ENCODE data around the gene BBS9. TPM values are rescaled to one million over a fixed set of nuclear protein-coding genes. Genes with fewer than 3 reads are reported as not detected.
"Not testable (repeated sequence)": the region's sequence is repeated elsewhere in the genome, so short reads cannot be mapped to it uniquely, and the experiment has no call there.

Gene BBS9
- total and polyA plus RNA-seq, 3 donors from 2014 or later: 39.3 to 55.7 (median 53.3) TPM

- H3K4me1 ChIP-seq: no peaks in the 10 kb centered on the region
- DNase-seq: no peak
- H3K27me3 ChIP-seq: no peaks in the 10 kb centered on the region
- no peak overlapping the region for H3K27ac ChIP-seq
- H3K4me3 ChIP-seq: no peak overlapping the region
- no peak for TF ChIP-seq POLR2A (IDR thresholded peaks at IDR 0.05)
- no peak for TF ChIP-seq CTCF (IDR thresholded peaks at IDR 0.05)
- no peaks in the 10 kb centered on the region for H3K36me3 ChIP-seq (ENCODE audit: low read depth, missing control alignments)
- intact Hi-C loops (cut with DNase I; ENCODE audit: low total_unique reads): no loop called here
- no peaks in the 10 kb centered on the region for H3K9me3 ChIP-seq
Measured at GRCh38 chr7:33250421-33250871, 121.1 kb downstream of the BBS9 start.

- Histone ChIP-seq H3K27ac (no peak overlapping the region), H3K36me3 (ENCODE audit: low read depth, missing control alignments) (no peaks in the 10 kb centered on the region), H3K27me3 (no peaks in the 10 kb centered on the region), H3K4me3 (no peak overlapping the region), H3K4me1 (no peaks in the 10 kb centered on the region), H3K9me3 (no peaks in the 10 kb centered on the region)
- no peak for DNase-seq
- TF ChIP-seq CTCF (IDR thresholded peaks at IDR 0.05): no peak
- no peak for TF ChIP-seq POLR2A (IDR thresholded peaks at IDR 0.05)
- intact Hi-C loops (cut with DNase I; ENCODE audit: low total_unique reads): no loop called here
Measured at GRCh38 chr7:33251301-33251700, 121.9 kb downstream of the BBS9 start.

GRCh38 chr7:33258491-33258951 lies 129.2 kb downstream of the BBS9 start:
- H3K4me1 ChIP-seq: no peaks in the 10 kb centered on the region
- intact Hi-C loops (cut with DNase I; ENCODE audit: low total_unique reads): no loop called here
- DNase-seq: no peak
- no peak for TF ChIP-seq CTCF (IDR thresholded peaks at IDR 0.05)
- no peak for TF ChIP-seq POLR2A (IDR thresholded peaks at IDR 0.05)
- H3K4me3 ChIP-seq: no peak overlapping the region
- H3K9me3 ChIP-seq: no peaks in the 10 kb centered on the region
- H3K36me3 ChIP-seq (ENCODE audit: low read depth, missing control alignments): no peaks in the 10 kb centered on the region
- no peaks in the 10 kb centered on the region for H3K27me3 ChIP-seq
- no peak overlapping the region for H3K27ac ChIP-seq

- WGBS, 2 donors: 58 to 75% methylated on average over 3 of the region's 3 CpGs
- no peak overlapping the region for H3K4me3 ChIP-seq
- no peaks in the 10 kb centered on the region for H3K9me3 ChIP-seq
- H3K27ac ChIP-seq: no peak overlapping the region
- no peaks in the 10 kb centered on the region for H3K27me3 ChIP-seq
- no peaks in the 10 kb centered on the region for H3K4me1 ChIP-seq
- intact Hi-C loops (cut with DNase I; ENCODE audit: low total_unique reads): no loop called here
- no peak for TF ChIP-seq POLR2A (IDR thresholded peaks at IDR 0.05)
- TF ChIP-seq CTCF (IDR thresholded peaks at IDR 0.05): no peak
- no peaks in the 10 kb centered on the region for H3K36me3 ChIP-seq (ENCODE audit: low read depth, missing control alignments)
- DNase-seq: no peak
Measured at GRCh38 chr7:33261585-33261984, 132.2 kb downstream of the BBS9 start.

GRCh38 chr7:33262476-33262875 lies 133.1 kb downstream of the BBS9 start:
- no peaks in the 10 kb centered on the region for H3K9me3 ChIP-seq
- 92 to 94% methylated on average over 3 of the region's 3 CpGs for WGBS, 2 donors
- no peak overlapping the region for H3K4me3 ChIP-seq
- DNase-seq: no peak
- H3K27me3 ChIP-seq: no peaks in the 10 kb centered on the region
- H3K4me1 ChIP-seq: no peaks in the 10 kb centered on the region
- TF ChIP-seq POLR2A (IDR thresholded peaks at IDR 0.05) (no peak), CTCF (IDR thresholded peaks at IDR 0.05) (no peak)
- H3K36me3 ChIP-seq (ENCODE audit: low read depth, missing control alignments): no peaks in the 10 kb centered on the region
- H3K27ac ChIP-seq: no peak overlapping the region
- intact Hi-C loops (cut with DNase I; ENCODE audit: low total_unique reads): no loop called here

GRCh38 chr7:33271839-33272371 lies 142.5 kb downstream of the BBS9 start:
- H3K27ac ChIP-seq; H3K9me3 ChIP-seq; H3K4me1 ChIP-seq; intact Hi-C loops (cut with DNase I; ENCODE audit: low total_unique reads); H3K27me3 ChIP-seq; H3K36me3 ChIP-seq (ENCODE audit: low read depth, missing control alignments); DNase-seq; H3K4me3 ChIP-seq: not testable (repeated sequence)
- WGBS, 2 donors: 95 to 96% methylated on average over 4 of the region's 4 CpGs

Measured in testis (tissue), 3 donors.